GM21786 (cell line): ENCODE measurements around the gene PTPRN2.

Experiments used
- ATAC-seq: cut with Tn5 transposase; IDR thresholded peaks from one replicate; pipeline ENCODE4 v1.9.1; 2021; ENCODE audit not compliant: unreplicated experiment

Gene PTPRN2

GRCh38 chr7:157634401-157635147, 953.0 kb downstream of the PTPRN2 start:
- no peak for ATAC-seq

- no peak for ATAC-seq
Observed at GRCh38 chr7:157633465-157634185, 954.0 kb downstream of the PTPRN2 start.

DNA sequence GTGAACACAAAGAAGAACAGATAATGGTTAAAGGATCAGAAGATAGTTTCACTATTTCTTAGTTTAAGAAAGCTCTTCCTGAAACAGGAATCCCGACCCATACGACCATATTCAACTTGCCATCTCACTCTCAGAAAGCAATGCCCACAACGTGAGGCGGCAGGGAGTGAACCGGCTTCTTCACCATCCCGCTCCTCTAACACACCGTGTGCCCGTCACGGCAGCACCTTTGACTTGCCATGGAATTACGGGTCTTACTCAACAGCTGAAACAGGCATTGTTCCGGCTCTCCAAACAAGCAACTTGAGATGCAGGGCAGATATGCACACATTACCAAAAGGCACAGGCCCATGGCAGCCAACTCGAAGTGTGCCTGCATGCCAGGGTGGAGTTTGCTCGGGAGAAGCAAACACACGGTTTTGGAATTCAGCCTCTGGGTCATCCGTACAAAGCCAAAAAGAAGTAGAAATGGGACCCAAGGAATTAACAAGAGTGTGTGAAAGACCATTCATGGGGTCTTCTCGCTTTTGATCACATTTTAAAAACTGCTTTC, 957.2 kb downstream of the PTPRN2 start:
- no peak for ATAC-seq

- ATAC-seq = no peak
Observed at GRCh38 chr7:157628456-157628855, 959.2 kb downstream of the PTPRN2 start.

DNA sequence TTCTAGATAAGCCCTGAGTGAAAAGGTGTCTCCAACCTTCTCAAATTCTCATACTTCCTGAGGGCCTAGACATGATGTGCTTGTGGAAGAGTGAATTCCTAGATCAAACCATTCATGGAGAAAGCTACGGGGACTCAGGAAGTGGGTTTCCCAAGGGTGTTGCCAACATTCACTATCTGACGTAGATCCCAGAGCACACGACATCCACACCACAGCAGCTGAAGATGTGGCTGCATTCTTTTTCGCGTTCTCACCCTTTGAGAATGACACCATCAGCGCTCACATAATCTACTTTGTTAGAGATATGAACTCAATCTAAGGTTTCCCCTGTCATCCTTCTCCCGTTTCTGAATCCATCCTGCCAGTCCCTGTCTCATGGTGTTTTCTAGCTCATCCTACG, 960.0 kb downstream of the PTPRN2 start:
- no peak for ATAC-seq

GRCh38 chr7:157627033-157627432, 960.6 kb downstream of the PTPRN2 start:
- ATAC-seq = no peak

DNA sequence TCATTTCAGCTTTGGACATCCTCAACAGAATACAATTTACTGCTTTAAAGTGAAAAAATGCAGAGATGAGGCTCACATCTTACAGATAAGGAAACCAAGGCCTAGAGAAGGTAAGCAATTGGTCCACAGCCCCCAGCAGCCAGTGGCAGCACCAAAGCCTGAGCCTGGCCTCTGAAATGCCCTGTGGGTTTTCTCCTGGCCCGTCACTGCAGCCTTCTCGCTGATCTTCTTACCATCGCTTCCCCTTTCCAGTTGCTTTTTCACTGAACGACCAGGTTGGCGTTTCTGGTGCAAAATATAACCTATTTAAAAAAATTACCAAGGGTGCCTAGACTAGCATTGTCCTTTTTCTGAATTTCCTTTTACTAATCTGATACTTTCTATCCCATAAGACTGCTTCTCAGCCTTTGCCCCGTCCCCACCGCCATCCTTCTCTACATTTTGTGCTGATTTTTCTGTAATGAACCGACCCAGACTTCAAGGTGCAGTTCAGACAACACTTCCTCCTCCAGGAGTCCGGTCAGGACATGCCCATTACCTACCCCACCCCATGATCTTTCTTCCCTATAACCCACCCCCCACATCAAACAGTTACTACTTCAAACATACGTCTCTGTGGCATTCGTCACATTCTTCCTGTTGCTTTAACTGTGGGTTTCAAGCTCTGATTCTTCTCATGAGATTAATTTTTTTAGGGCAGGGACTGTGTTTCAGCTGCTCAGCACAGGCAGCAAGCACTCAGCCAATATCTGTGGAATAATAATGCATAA, 961.5 kb downstream of the PTPRN2 start:
- no peak for ATAC-seq

- ATAC-seq = no peak
Observed at GRCh38 chr7:157623556-157623955, 964.1 kb downstream of the PTPRN2 start.

DNA sequence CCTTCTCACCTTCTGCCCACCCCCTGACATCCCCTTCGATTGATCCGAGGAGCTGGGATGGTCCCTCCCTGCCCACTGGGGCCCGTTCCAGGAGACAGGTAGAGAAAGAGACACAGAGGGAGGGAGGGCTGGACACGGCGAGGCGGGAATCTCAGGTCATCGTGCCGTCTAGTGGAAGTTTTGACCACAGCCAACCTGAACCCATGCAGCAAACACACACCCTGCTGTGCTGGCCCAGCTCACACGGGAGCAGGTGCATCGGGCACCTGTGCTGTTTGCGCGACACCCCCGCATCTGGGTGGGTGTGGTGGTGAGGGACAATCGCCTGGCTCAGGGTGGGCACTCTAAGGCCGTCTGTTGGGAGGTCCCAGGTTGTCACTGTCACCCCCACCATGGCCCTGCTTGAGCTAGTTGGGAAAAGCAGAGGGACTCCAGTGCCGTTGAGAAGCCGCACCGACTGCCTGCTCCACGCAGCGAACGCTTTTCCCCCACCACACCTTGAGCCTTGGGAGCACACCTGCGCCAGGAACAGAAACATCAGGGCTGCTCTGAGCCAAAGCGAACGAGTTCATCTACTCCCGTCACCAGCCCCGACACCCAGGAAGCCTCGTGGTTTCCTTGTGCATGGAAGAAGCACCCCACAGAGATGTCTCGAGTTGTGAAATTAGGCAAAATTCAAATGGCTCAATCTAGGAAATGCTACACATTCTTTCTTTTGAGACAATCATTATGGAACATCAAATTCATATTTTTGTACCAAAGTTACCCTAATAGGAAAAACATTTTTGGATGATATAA, 965.0 kb downstream of the PTPRN2 start:
- no peak for ATAC-seq

DNA sequence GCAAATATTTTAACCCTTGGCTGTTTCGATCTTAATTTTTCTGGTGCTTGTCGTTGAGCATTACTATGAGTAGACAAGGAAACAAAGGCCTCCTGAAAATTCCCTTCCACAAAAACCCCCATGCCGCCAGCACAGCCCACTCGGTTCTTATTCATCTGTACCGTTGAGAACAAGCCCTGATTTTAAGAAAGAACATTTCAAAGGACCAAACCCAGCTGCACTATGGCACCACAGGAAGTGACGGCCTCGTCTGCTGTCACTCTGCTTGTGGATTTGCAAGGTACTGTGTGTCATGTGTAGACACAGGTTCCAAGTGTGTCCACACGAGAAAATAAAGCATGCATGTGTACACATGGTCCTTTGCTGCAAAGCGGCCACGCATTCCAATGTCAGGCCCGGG, 965.6 kb downstream of the PTPRN2 start:
- ATAC-seq = no peak

DNA sequence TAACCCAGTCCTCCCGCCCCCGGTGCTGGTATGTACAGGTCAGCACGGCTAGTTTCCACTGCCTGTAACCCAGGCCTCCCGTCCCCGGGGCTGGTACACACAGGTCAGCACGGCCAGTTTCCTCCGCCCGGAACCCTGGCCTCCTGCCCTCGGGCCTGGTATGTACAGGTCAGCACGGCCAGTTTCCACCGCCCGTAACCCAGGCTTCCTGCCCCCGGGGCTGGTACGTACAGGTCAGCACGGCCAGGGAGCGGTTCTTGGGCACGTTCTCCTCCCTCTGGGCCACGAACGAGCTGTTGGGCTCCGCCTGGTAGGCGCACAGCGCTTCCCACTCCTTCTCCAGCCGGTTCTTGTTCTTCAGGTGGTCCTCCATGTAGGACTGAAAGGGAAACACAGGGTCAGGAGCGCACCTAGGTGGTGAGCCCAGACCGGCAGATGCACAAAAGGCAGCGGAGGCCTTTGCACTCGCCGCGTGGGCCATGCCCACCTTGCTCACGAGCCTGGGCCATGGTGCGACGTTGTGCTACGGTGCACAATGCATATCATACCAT, 966.4 kb downstream of the PTPRN2 start:
- no peak for ATAC-seq

GRCh38 chr7:157620616-157621015, 967.0 kb downstream of the PTPRN2 start:
- ATAC-seq = no peak

- no peak for ATAC-seq
Observed at GRCh38 chr7:157619753-157620525, 967.7 kb downstream of the PTPRN2 start.

GRCh38 chr7:157618823-157619606, 968.6 kb downstream of the PTPRN2 start:
- no peak for ATAC-seq

GRCh38 chr7:157618091-157618726, 969.4 kb downstream of the PTPRN2 start:
- ATAC-seq = no peak

DNA sequence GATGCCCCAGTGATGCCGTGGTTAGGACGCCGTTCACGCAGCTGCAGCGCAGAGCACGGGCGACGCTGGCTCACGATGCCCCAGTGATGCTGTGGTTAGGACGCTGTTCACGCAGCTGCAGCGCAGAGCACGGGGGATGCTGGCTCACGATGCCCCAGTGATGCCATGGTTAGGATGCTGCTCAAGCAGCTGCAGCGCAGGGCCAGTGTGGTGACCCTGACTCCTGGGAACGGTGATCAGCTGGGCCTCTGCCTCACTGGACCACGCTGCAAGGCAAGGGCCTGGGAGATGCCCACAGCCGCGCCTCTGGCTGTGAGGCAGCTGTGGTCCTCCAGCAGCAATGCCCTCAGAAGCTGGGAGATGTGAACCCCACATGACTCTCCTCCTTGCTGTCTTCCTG, 970.2 kb downstream of the PTPRN2 start:
- no peak for ATAC-seq

- no peak for ATAC-seq
Observed at GRCh38 chr7:157616931-157617330, 970.7 kb downstream of the PTPRN2 start.

DNA sequence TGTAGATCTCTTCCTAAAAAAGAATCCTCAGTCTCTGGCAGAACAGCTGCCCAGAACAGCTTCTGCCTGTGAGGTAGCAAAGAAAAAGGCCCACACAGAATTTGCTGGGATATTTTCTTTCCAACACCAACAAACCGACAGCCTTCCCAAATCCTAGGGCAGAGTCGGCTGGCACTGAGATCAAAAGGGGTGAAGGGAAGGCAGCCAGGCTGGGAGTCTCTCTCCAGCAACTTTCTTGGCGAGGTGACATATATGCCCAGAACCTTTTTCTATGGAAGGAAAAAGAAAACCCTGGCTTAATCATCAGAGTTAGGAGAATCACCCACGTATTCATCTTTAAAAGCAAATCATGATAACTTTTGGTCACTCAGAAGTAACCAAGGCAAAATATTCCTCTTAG, 971.2 kb downstream of the PTPRN2 start:
- no peak for ATAC-seq
